Nucleus accumbens (tissue), 56 donors: Measurements from ENCODE around the gene STK11IP.

Experiments
- DNase-seq, 56 donors: peaks; one replicate each; lab custom pipeline; 2025; lab: John Stamatoyannopoulos, UW

STK11IP gene

DNA sequence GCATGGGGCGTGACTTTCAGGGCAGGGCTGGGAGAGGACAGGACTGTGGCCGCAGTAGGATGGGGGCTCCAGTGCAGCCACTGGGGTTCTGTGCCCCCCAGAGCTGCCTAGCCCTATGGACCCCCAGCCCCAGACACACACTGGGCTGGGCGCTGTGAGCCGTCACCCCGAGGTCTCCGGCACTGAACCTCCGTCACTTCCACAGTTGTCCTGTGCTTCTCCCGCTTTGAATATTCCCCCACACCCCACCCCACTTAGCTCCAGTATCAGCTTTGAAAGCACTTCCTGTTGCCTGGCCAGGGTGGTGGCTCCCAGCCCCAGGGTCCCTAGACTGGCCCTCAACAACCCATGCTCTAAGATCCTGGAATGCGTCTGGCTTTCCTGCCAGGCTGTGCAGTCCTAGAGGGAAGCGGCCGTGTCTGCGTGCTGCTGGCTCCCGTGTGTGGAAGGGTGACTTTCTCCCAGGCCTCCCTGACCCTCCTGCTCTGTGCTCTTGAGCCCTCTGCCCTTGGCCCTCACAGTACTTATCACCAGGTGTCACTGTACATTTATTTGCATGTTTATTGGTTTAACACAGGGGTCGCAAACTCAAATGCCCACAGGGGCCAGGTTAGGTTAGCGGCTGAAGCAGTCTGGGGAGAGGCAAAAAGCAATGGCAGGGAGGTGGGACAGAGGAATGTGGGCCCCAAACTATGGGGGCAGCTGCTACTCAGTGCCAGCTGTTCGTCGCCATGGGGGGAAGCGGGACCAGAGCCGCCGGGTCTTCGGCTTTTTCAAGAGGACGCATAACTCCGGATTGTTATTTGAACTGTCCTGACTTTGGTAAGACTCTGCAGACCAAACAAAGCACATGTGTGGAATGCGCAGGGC is 36.2 kb upstream of the STK11IP start:
- DNase-seq, result no peak

DNA sequence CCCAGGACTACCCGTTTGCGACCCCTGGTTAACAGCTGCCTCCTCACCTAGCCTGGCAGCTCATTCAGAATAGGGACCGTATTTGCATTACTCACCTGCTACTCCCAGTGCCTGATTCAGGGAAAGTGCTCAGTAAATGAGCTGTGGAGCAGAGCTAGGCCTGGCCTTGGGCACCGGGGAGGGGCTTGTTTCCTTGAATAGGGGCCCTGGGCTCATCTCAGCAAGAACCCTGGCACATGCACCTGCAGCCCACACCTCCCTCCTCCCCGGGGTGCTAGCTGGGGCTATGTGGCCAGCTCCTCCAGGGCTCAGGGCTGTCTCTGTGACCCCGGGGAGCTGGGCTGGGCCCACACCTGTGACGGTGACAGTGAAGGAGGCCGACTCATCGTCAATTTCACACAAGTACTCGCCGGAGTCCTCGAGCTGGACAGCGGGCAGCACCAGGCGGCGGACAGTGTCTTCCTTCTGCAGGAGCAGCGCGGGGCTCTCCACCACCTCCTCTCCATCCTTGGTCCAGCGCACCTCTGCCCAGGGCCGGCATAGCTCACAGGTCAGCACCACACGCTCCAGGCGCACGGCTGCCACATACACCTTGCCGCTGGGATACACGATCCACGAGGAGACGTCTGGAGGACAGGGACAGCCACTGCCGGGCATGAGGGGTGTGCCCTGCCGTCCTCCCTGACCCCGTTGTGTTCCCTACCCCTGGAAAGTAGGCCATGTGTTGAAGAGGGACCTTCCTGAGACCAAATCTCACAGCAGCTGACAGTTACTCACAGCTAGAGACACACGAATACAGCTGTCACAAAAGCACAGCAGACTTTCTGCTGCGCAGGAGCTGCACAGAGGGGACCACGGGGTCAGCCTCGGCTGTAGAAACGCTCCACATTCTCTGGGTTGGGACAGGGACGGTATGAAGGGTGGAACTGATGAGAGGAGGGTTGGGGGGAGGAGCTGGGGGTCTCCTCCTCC is 35.3 kb upstream of the STK11IP start:
- DNase-seq, result no peak

DNA sequence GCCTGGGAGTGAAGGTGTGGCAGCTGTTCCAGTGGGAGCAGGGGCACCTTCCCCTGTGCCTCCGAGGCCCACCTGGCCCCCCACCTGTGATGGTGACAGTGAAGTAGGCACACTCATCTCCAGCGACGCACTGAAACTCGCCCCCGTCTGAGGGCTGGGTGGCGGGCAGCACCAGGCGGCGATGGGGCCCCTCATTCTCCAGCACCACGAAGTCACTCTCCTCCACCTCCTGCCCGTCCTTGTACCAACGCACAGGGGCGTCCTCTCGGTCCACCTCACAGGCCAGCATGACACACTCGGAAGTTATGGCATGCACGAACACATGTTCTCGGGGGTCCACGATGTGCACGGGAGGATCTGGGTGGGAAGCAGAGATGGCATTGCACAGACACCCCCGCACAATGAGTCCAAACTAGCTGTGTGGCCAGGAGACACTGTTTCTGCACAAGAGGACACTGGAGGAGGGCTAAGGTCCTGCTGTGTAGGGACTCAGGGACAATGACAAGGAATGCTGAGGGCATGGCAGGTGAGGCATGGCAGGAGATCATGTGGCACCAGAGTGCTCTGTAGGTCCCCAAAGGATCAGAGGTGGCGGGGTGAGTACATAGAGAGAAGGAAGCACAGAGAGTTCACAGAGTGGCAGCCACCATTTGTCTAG is 34.3 kb upstream of the STK11IP start:
- no peak for DNase-seq

DNA sequence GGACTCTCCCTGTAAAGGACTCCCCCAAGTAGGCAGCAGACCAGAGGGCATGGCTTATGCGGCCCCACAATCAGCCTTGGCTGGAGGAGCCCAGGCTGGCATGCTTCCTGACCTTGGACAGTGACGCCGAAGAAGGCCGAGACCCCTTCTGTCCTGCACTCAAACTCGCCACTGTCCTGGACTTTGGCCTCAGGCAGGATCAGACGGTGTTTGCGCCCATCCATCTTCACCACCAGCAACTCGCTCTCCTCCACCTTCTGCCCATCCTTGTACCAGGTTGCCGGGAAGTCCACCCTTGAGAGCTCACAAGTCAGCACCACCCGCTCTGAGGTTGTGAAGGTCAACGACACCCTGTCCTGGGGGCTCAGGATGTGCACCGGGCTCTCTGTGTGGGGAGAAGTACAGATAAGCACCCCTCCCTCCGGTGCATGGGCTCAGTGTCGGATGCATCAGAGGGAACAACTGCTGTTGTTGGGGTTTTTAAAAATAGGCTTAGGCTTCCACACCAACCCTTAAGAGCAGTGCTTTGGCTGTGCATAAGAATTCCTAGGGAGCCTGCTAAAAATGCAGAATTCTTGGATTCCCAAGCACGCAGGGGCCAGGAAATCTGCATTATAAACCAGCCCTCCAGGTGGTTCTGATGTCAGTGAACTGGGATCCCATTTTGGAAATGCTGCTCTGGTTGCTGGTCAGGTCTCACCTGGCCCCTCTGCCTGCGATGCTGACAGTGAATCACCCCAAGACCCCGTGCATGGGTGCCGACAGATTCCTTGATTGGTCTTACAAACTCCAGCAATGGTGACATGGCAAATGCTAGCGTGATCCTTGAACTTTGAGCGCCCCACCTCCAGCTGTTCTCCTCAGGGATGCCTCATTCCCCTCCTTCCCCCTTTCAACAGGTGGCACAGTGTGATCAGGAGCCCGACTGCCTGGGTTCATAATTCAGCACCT is 32.3 kb upstream of the STK11IP start:
- no peak for DNase-seq

DNA sequence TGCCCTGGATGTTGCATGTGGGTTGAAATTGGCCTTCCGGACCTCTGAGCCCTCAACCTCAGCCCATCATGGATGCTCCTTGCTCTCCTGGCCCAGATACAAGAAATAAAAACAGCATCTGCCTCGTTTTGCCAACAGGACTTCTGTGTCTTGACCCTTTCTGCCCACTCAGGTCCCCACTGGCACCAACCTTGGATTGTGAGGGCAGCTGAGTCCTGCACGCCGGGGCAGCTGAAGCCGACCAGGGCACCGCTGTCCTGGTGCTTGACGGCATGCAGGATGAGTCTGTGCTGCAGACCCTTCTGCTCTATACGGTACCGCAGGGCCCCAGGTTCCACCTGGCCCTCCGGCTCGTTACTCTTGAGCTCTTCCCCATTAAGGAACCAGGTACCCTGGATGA is 31.0 kb upstream of the STK11IP start:
- DNase-seq, result no peak

DNA sequence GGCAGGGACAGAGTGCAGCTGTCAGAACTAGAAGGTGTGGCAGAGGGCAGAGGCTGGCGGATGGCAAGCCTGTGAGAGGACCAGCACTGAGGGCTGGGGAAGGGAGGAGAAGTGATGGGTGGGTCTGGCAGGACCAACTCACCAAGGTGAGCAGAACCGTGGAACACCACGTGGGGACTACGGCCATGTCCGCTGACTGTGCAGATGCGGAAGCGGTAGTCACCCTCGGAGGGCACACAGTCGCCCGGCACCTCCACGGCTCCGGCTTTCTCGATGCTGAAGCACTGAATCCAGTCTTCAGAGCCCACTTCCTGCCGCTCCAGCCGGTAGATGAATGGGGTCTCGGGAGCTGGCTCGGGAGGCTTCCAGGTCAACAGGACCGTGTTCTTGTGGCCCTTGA is 30.5 kb upstream of the STK11IP start:
- DNase-seq, result no peak

DNA sequence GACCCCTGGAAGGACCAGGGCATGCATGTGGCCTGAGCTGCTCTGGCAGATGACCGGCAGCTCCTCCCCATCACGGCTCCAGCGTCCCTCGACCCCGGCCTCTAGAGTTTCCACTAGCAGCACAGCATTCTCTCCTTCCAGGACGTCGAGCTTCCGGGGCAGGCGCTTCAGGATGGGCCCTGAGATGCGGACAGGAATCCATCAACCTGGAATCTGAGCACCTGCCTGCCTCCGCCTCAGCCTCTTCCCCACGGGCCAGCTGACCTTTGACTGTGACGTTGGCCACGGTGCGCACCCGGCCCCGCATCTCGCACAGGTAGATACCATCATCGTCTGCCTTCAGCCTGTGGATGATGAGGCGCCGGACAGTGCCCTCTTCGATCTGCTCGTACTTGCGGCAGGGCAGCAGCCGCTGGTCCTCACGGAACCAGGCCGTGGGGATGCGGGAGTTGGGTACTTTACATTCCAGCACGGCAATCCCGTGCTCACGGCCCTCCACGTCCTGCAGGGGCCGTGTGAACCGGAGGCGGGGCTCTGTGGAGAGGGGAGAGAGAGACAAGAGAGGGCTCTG is 29.8 kb upstream of the STK11IP start:
- no peak for DNase-seq

DNA sequence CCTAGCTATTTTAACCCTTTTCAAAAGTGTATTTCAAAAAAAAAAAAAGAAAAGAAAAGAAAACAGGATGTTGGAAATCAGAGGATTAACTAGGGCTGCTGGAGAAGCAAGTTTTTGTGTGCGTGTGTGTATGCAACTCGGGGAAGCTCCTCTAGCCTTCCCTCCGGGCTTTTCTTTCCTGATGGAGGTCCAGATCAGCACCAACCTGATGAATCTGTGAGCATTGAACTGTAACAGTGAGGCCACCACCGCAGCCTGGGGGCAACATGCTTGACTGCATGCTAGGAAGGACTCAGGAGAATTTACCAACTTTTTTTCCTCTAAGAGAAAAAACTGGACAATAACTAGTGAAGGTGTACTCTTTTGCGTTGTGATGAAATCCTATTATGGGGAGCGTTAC is 28.6 kb upstream of the STK11IP start:
- no peak for DNase-seq

DNA sequence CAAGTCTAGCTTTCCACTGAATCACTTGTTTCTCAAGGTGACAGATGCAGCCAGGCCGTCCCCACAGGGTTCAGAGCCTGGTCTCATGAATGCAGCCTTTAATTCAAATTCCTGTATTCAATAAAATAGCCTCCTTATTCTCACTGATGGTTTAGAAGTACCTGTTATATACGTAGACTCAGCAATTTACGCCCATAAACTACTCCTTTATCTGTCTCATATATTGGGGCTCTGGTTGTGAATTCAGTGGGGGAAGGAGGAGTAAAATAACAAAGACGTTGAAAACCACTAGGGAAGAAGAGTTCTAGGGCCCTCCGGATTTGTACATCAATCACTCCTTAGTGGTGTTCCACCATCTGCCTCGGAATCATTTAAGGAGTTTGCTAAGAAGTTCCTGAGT is 28.0 kb upstream of the STK11IP start:
- DNase-seq, result no peak

DNA sequence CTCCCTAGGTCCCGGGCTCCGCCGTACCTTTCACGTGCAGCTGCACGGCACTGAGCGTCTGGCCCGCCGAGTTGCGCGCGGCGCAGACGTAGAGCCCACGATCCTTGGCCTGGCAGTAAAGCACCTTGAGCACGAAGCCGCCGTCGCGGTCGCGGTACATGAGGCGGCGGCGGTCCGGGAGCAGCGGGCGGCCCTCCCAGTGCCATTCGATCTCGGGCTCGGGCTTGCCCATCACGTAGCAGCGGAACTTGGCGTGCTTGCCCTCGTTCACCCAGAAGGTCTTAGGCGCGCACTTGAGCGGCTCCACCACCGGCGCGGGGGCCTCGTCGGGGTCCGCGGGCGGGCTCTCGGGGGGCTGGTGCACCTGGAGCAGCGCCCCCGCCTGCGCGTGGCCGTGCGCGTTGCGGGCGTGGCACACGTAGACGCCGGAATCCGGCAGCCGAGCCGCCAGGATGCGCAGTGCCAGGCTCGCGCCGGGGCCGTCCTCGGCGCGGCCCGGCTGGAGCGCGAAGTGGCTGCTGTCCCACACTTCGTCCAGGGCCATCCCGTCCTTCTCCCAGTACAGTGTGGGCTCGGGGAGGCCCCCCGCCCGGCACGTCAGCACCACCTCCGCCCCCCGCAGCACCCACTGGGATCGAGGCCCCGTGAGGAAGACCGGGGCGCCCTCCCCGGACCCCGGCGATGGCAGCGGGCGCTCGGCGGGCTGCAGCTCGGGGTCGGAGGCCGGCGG is 27.3 kb upstream of the STK11IP start:
- DNase-seq, result peak in 24 of 56 donors; percentile 4 to 58 (median 23)

DNA sequence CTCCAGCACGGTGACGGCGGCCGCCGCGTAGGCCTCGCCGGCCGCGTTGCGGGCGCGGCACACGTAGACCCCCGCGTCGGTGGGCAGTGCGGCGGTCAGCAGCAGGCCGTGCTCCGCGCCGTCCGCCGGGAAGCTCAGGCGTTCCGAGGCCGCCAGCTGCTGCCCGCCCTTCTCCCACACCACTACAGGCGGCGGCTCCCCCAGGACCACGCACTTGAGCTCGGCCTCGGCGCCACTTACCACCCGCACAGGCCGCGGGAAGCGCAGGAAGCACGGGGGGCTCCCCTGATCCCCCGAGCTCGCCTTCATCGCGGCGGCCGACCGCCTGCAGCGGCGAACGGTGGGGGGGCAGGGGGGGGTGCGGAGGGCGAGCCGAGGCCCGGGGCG is 26.7 kb upstream of the STK11IP start:
- DNase-seq, result peak in 3 of 56 donors; percentile 28 to 41 (median 34)

DNA sequence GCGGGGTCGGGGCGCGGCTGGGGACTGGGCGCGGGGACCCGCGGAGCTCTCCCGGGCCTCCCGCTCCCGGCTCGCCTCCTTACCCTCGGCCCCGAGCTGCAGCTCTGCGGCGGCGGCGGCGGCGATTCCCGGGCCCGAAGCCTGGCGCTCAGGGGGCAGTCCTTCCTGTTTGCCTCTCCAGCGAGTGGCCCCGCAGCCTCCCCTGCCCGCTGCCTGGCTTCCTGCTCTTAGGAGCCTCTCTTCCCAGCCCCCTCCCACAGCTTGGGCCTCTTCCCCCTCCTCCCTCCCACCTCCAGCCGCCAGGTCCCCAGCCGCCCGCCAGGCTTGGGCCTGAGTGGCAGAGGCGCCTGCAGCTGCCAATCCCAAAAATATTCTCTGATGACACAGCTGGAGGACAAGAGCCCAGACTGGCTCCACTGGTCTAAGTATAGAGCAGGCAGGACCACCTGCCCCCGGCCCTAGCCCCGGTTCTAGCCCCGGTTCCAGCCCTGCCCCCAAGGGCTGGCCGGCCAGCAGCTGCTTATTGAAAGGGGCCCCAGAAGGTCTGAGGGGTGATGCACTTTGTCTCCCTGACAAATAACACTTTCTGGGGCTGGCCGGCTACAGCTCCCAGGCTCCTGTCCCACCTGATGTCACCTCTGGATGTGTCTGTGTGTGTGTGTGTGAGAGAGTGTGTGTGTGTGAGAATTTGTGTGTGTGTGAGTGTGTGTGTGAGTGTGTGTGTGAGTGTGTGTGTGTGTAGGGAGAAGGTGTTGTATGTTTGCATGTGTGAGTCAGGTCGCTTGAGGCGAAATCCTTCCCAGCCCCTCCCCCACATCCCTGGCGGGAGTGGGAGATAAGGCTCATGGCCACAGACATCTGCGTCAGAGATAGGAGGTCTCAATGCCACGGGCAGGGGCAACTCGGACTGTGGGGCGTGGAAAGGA is 26.1 kb upstream of the STK11IP start, which contains the start of gene OBSL1:
TSS of gene OBSL1 (minus strand) at position 229 of the 926 bp plus-strand sequence. CDS start 307 bp downstream, outside the sequence.
- DNase-seq, result peak in 37 of 56 donors; percentile 6 to 68 (median 33)

DNA sequence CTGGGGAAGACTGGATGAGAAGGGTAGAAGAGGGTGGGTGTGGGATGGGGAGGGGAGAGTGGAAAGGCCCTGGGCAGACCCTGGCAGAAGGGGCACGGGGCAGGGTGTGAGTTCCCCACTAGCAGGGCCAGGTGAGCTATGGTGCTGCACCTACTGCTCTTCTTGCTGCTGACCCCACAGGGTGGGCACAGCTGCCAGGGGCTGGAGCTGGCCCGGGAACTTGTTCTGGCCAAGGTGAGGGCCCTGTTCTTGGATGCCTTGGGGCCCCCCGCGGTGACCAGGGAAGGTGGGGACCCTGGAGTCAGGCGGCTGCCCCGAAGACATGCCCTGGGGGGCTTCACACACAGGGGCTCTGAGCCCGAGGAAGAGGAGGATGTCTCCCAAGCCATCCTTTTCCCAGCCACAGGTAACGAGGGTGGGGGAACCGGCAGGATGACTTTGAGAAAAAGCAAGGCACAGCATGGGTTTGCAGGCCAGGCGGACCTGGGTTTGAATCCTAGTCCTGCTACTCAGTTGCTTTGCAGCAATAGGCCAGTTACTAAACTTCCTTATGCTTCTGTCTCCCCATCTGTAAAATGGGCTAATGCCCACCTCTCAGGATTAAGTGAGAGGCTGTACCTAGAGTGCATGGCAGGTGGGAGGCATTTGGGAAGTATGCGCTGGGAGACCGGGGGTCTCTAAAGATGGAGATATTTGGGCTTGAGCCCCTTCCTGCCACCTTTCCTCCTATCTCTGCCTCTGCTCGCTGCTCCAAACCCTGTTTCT is 25.2 kb upstream of the STK11IP start, which contains the start of gene INHA:
TSS of gene INHA (plus strand) at position 74 of the 765 bp plus-strand sequence. CDS start at position 139, 65 bp downstream.
- DNase-seq, result no peak

DNA sequence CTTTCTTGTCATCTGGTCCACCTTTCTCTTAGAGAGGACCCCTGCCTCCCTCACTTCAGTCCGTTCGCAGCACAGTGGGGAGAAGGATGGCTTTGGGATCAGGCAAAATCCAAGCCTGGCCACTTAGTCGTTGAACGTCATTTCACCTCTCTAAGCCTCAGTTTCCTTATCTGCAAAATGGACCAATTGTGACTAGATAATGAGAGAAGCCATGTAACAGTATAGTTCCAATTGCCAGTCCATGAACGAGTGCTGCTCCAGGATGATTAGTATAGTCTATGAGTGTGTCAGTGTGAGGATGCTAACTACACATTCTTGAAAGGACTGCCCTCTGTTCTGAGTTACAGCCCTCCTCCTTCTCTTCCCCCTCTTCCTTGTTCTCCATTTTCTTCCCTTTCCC is 24.5 kb upstream of the STK11IP start:
- no peak for DNase-seq

DNA sequence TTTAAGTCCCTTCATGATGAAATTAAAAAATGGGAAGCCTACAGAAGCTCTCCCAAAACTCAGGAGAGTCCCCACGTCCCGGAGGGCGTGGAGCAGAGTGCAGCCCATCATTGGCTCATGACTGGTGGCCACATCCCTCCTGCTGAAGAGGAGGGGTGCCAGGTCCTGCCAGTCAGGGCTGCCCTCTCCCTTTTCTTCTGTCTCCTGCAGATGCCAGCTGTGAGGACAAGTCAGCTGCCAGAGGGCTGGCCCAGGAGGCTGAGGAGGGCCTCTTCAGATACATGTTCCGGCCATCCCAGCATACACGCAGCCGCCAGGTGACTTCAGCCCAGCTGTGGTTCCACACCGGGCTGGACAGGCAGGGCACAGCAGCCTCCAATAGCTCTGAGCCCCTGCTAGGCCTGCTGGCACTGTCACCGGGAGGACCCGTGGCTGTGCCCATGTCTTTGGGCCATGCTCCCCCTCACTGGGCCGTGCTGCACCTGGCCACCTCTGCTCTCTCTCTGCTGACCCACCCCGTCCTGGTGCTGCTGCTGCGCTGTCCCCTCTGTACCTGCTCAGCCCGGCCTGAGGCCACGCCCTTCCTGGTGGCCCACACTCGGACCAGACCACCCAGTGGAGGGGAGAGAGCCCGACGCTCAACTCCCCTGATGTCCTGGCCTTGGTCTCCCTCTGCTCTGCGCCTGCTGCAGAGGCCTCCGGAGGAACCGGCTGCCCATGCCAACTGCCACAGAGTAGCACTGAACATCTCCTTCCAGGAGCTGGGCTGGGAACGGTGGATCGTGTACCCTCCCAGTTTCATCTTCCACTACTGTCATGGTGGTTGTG is 23.0 kb upstream of the STK11IP start:
- DNase-seq, result no peak
